GM19099 (cell line): ENCODE results near the gene EDNRA.

ENCODE experiments used
- POLR2A ChIP-seq: IDR thresholded peaks from 3 replicates; pipeline ENCODE4 v1.6.1; 2011; ENCODE audit warnings: low read depth; ENCODE audit not compliant: insufficient read length; ENCODE audit errors: extremely low read depth

The EDNRA gene

DNA sequence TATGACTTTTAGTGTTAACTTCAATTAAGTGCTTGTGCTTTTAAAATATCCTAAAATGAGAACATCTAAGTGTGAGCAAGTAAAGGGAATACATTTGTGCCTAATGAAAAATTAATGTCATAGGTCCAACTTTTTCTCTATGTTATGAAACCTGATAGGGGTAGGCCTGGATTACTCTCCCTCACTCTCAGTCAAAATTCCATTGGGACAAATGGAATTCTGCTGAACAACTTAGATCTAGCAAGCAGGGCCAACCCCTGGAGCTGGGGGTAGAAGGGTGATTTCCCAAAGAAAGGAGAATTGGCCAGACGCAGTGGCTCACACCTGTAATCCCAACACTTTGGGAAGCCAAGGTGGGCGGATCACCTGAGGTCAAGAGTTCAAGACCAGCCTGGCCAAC is 67.4 kb downstream of the EDNRA start:
- TF ChIP-seq POLR2A, result no peak

DNA sequence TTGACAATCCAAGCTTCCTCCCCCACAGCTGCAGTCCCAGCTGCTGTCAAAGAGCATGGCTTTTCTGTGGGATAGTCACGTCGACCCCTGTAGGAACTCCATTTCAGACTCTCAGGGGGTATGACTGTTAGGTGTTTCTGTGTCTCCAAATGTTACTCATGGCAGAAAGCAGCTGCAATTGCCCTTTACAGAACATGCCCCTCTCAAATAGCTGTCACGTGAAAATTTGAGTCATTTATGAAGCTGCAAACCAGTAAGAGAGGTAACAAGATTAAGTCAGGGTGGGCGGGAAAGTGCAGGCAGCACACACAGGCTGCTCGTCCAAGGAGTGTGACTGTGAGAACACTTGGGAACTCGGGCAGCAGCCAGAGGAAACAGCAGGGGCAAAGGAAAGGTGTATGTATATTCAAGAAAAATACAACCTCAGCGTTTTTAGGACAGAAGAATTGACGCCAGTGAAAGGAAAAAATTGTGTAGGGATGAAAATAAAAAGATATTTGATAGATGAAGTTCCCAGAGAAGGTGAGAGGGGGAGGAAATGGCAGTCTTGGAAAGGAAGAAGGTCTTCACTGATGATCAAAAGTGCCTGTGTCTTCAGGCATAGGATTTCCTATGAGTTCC is 69.8 kb downstream of the EDNRA start:
- no peak for TF ChIP-seq POLR2A

GRCh38 chr4:147560625-147561024 is 79.7 kb downstream of the EDNRA start:
- no peak for TF ChIP-seq POLR2A

DNA sequence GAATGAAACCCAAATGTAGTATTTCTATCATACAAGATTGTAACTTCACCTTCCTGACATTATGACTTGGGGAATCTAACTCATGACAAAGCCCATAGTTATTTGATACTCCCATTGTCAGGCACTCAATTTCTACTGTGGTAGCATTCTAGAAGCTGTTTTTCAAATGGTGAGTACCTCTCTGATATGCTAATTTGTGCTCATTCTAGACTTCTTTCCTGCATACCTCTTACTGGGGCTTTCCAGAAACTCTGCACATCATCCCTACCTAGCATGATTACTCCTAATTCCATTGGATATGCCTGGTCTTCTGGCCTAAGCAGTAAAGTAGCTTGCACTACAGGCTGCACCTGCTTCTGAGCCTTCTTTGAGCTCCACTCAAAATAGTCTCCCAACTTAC is 85.9 kb downstream of the EDNRA start:
- no peak for TF ChIP-seq POLR2A

DNA sequence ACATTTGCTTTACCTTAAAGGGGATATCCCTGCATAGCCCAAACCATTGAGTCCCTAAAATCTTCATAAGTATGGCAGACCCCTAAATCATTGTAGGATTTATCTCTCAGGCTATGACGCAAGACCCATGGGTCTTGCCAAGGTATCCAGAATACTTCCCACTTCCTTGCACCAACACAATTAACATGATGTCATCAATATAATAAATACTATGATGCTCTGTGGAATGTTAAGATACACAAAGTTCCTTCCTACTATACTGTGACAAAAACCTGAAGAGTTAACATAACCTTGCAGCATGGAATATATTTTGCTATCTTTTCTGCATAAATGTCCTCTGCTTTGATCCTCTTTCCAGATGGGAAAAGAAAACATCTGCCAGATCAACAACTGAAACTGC is 86.4 kb downstream of the EDNRA start:
- no peak for TF ChIP-seq POLR2A

GRCh38 chr4:147570616-147571015 is 89.7 kb downstream of the EDNRA start:
- no peak for TF ChIP-seq POLR2A

- TF ChIP-seq POLR2A, result no peak
These were observed 90.3 kb downstream of the EDNRA start for GRCh38 chr4:147571036-147571770.

- no peak for TF ChIP-seq POLR2A
These were observed 95.2 kb downstream of the EDNRA start for GRCh38 chr4:147576084-147576483.

DNA sequence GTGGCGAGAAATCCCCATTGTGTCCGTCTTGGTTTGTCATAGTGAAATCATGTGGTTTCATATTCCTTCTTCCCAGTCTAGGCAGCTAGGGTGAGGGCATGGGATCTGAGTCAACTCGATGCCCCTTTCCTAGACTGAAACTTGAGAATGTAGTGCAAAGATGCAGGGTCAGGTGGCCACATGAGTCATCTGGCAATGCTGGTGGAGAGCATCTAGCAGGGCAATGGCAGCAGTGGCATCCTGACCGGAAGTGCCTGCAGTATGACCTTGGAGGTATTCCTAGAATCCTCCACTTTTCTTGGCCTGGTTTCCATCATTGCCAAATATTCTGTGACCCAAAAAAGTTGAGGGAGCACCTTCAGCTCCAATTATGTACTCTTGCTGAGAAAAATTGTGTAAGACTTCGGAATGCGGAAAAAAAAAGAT is 97.2 kb downstream of the EDNRA start:
- no peak for TF ChIP-seq POLR2A

- no peak for TF ChIP-seq POLR2A
These were observed 97.7 kb downstream of the EDNRA start for GRCh38 chr4:147578593-147578992.

GRCh38 chr4:147580396-147580795 is 99.5 kb downstream of the EDNRA start:
- TF ChIP-seq POLR2A, result no peak

- no peak for TF ChIP-seq POLR2A
These were observed 100.9 kb downstream of the EDNRA start for GRCh38 chr4:147581606-147582350.

- TF ChIP-seq POLR2A, result no peak
These were observed 101.6 kb downstream of the EDNRA start for GRCh38 chr4:147582386-147583060.

GRCh38 chr4:147583876-147584275 is 103.0 kb downstream of the EDNRA start:
- no peak for TF ChIP-seq POLR2A

- no peak for TF ChIP-seq POLR2A
These were observed 105.1 kb downstream of the EDNRA start for GRCh38 chr4:147586032-147586431.
